ENCODE data around the gene RBFOX1.

- TF ChIP-seq CTCF (IDR thresholded peaks at IDR 0.05) (no peak), POLR2A (IDR thresholded peaks at IDR 0.05) (no peak)
Observed at GRCh38 chr16:7640334-7640733, 307.7 kb downstream of the RBFOX1 start.
